ENCODE measurements around the gene MAST4.
A peak's percentile ranks its signal among the peaks of the same experiment; 100 is the strongest.
"Not testable (repeated sequence)": the region's sequence is repeated elsewhere in the genome, so short reads cannot be mapped to it uniquely, and the experiment has no call there.

MAST4 gene

GRCh38 chr5:66742896-66743247 lies 146.7 kb downstream of the MAST4 start:
- no peak for DNase-seq (ENCODE audit: low read depth)

- no peak for DNase-seq (ENCODE audit: low read depth)
Measured at GRCh38 chr5:66743344-66743743, 147.2 kb downstream of the MAST4 start.

GRCh38 chr5:66744040-66744439 lies 147.8 kb downstream of the MAST4 start:
- DNase-seq (ENCODE audit: low read depth): peak; percentile 12

- no peak for DNase-seq (ENCODE audit: low read depth)
Measured at GRCh38 chr5:66745297-66745696, 149.1 kb downstream of the MAST4 start.

- DNase-seq (ENCODE audit: low read depth): no peak
Measured at GRCh38 chr5:66747607-66748006, 151.4 kb downstream of the MAST4 start.

- not testable (repeated sequence) for DNase-seq (ENCODE audit: low read depth)
Measured at GRCh38 chr5:66752668-66753067, 156.5 kb downstream of the MAST4 start.

- DNase-seq (ENCODE audit: low read depth): peak; percentile 33
Measured at GRCh38 chr5:66757219-66757833, 161.1 kb downstream of the MAST4 start.

- no peak for DNase-seq (ENCODE audit: low read depth)
Measured at GRCh38 chr5:66757834-66758371, 161.7 kb downstream of the MAST4 start.

GRCh38 chr5:66769030-66769733 lies 173.0 kb downstream of the MAST4 start:
- no peak for DNase-seq (ENCODE audit: low read depth)

- no peak for DNase-seq (ENCODE audit: low read depth)
Measured at GRCh38 chr5:66769839-66770617, 173.8 kb downstream of the MAST4 start.

- DNase-seq (ENCODE audit: low read depth): no peak
Measured at GRCh38 chr5:66777868-66778267, 181.7 kb downstream of the MAST4 start.

GRCh38 chr5:66779528-66779927 lies 183.3 kb downstream of the MAST4 start:
- DNase-seq (ENCODE audit: low read depth): no peak

- no peak for DNase-seq (ENCODE audit: low read depth)
Measured at GRCh38 chr5:66788556-66788955, 192.4 kb downstream of the MAST4 start.

- DNase-seq (ENCODE audit: low read depth): no peak
Measured at GRCh38 chr5:66789434-66789833, 193.2 kb downstream of the MAST4 start.

GRCh38 chr5:66793049-66793448 lies 196.9 kb downstream of the MAST4 start:
- no peak for DNase-seq (ENCODE audit: low read depth)

- no peak for DNase-seq (ENCODE audit: low read depth)
Measured at GRCh38 chr5:66795682-66796081, 199.5 kb downstream of the MAST4 start.

GRCh38 chr5:66796305-66797292 lies 200.4 kb downstream of the MAST4 start:
- no peak for DNase-seq (ENCODE audit: low read depth)

GRCh38 chr5:66802941-66803340 lies 206.7 kb downstream of the MAST4 start:
- no peak for DNase-seq (ENCODE audit: low read depth)

- DNase-seq (ENCODE audit: low read depth): no peak
Measured at GRCh38 chr5:66805514-66806430, 209.6 kb downstream of the MAST4 start.

GRCh38 chr5:66807743-66808142 lies 211.6 kb downstream of the MAST4 start:
- peak; percentile 55 for DNase-seq (ENCODE audit: low read depth)

- DNase-seq (ENCODE audit: low read depth): no peak
Measured at GRCh38 chr5:66808663-66809062, 212.5 kb downstream of the MAST4 start.
